Measurements from ENCODE around the gene BLOC1S3.

BLOC1S3 gene

GRCh38 chr19:45180936-45181335 is 2.4 kb downstream of the BLOC1S3 start:
- no peak for DNase-seq (ENCODE audit: low read depth in 3 of 3, low spot score in 1 of 3)

- no peak for DNase-seq (ENCODE audit: low read depth in 3 of 3, low spot score in 1 of 3)
Measured at GRCh38 chr19:45182758-45183157, 4.2 kb downstream of the BLOC1S3 start.

- DNase-seq (ENCODE audit: low read depth in 3 of 3, low spot score in 1 of 3), result no peak
Measured at GRCh38 chr19:45184115-45184514, 5.5 kb downstream of the BLOC1S3 start.

GRCh38 chr19:45186509-45187334 is 8.1 kb downstream of the BLOC1S3 start:
- no peak for DNase-seq (ENCODE audit: low read depth in 3 of 3, low spot score in 1 of 3)

- no peak for DNase-seq (ENCODE audit: low read depth in 3 of 3, low spot score in 1 of 3)
Measured at GRCh38 chr19:45187421-45188100, 9.0 kb downstream of the BLOC1S3 start.

- DNase-seq (ENCODE audit: low read depth in 3 of 3, low spot score in 1 of 3), result no peak
Measured at GRCh38 chr19:45189971-45190370, 11.4 kb downstream of the BLOC1S3 start.

- DNase-seq (ENCODE audit: low read depth in 3 of 3, low spot score in 1 of 3), result no peak
Measured at GRCh38 chr19:45191375-45191774, 12.8 kb downstream of the BLOC1S3 start.

- no peak for DNase-seq (ENCODE audit: low read depth in 3 of 3, low spot score in 1 of 3)
Measured at GRCh38 chr19:45195764-45196163, 17.2 kb downstream of the BLOC1S3 start.

GRCh38 chr19:45200568-45200967 is 22.0 kb downstream of the BLOC1S3 start:
- no peak for DNase-seq (ENCODE audit: low read depth in 3 of 3, low spot score in 1 of 3)

- no peak for DNase-seq (ENCODE audit: low read depth in 3 of 3, low spot score in 1 of 3)
Measured at GRCh38 chr19:45202637-45203036, 24.1 kb downstream of the BLOC1S3 start.

GRCh38 chr19:45205810-45206209 is 27.2 kb downstream of the BLOC1S3 start:
- DNase-seq (ENCODE audit: low read depth in 3 of 3, low spot score in 1 of 3), result no peak

- DNase-seq (ENCODE audit: low read depth in 3 of 3, low spot score in 1 of 3), result no peak
Measured at GRCh38 chr19:45206328-45206727, 27.7 kb downstream of the BLOC1S3 start.

- no peak for DNase-seq (ENCODE audit: low read depth in 3 of 3, low spot score in 1 of 3)
Measured at GRCh38 chr19:45211751-45212381, 33.3 kb downstream of the BLOC1S3 start.

GRCh38 chr19:45213031-45213430 is 34.4 kb downstream of the BLOC1S3 start:
- no peak for DNase-seq (ENCODE audit: low read depth in 3 of 3, low spot score in 1 of 3)

GRCh38 chr19:45215391-45216191 is 37.0 kb downstream of the BLOC1S3 start:
- DNase-seq (ENCODE audit: low read depth in 3 of 3, low spot score in 1 of 3), result no peak

- no peak for DNase-seq (ENCODE audit: low read depth in 3 of 3, low spot score in 1 of 3)
Measured at GRCh38 chr19:45216667-45217066, 38.1 kb downstream of the BLOC1S3 start.

- no peak for DNase-seq (ENCODE audit: low read depth in 3 of 3, low spot score in 1 of 3)
Measured at GRCh38 chr19:45217193-45217956, 38.8 kb downstream of the BLOC1S3 start.

- no peak for DNase-seq (ENCODE audit: low read depth in 3 of 3, low spot score in 1 of 3)
Measured at GRCh38 chr19:45217957-45218334, 39.4 kb downstream of the BLOC1S3 start.

- no peak for DNase-seq (ENCODE audit: low read depth in 3 of 3, low spot score in 1 of 3)
Measured at GRCh38 chr19:45218426-45218825, 39.8 kb downstream of the BLOC1S3 start.

GRCh38 chr19:45218911-45219743 is 40.5 kb downstream of the BLOC1S3 start:
- DNase-seq (ENCODE audit: low read depth in 3 of 3, low spot score in 1 of 3), result no peak
